ENCODE results near the gene TRIO. TPM values are rescaled to one million over a fixed set of nuclear protein-coding genes. Genes with fewer than 3 reads are reported as not detected.

The TRIO gene
- total and polyA plus RNA-seq, 2 of the 8 experiments (the other 6 are each of a cell fraction or from before 2014, with no cell fraction given) = 35.1 to 69.1 TPM

DNA sequence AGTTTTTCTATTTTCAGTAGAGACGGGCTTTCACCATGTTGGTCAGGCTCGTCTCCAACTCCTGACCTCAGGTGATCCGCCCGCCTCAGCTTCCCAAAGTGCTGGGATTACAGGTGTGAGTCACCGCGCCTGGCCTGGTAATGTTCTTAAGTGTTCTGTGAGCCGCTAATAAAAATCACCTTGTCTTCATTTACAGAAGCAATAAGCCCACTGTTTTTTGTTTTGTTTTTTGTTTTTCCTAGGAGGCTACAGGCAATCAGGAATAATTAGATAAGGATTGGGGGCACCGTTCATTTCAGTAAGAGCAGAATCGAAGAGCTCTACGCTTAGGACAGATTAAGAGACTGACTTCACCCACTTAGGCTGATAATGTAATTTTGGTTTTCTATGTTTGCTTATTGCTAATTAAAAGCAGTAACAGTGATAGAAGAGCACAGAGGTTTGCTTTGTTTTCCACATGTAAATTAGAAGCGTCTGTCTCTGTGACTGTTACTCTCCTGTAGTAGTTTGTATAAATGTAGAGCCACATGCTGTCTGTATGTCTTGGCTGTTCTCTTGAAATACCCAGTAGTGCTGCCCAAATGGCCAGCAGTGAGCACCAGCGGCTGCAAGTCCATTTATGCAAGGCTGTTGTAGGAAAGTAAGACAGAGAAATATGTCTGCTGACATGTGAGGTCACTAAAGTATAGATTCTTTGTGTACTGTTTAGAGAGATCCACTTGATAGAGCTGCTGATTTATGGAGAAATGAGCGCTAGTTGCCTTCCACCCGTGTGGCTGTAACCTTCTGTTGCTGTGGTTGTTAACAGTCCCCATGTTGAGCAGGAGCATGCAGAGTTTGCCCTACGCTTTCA, 30.5 kb downstream of the TRIO start:
- TF ChIP-seq, protein P1, sequence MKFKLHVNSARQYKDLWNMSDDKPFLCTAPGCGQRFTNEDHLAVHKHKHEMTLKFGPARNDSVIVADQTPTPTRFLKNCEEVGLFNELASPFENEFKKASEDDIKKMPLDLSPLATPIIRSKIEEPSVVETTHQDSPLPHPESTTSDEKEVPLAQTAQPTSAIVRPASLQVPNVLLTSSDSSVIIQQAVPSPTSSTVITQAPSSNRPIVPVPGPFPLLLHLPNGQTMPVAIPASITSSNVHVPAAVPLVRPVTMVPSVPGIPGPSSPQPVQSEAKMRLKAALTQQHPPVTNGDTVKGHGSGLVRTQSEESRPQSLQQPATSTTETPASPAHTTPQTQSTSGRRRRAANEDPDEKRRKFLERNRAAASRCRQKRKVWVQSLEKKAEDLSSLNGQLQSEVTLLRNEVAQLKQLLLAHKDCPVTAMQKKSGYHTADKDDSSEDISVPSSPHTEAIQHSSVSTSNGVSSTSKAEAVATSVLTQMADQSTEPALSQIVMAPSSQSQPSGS (IDR thresholded peaks at IDR 0.05; ENCODE audit: low read length) = no peak
- no peak for TF ChIP-seq BRCA1 (IDR thresholded peaks at IDR 0.05; ENCODE audit: low read depth, low read length)
- no peak for TF ChIP-seq KDM5A (IDR thresholded peaks at IDR 0.05; ENCODE audit: low read length)
- TF ChIP-seq, protein P2, sequence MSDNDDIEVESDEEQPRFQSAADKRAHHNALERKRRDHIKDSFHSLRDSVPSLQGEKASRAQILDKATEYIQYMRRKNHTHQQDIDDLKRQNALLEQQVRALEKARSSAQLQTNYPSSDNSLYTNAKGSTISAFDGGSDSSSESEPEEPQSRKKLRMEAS (IDR thresholded peaks at IDR 0.05) = no peak
- no peak for TF ChIP-seq TAF1 (IDR thresholded peaks at IDR 0.05; ENCODE audit: low read depth, low read length)
- no peak for TF ChIP-seq CREB1 (IDR thresholded peaks at IDR 0.05)
- Histone ChIP-seq H3K14ac (ENCODE audit: insufficient read length) (no peak overlapping the region), H2AFZ (ENCODE audit: low read length) (no peak overlapping the region), H2BK15ac (ENCODE audit: low read length) (no peak overlapping the region), H3K23ac (ENCODE audit: insufficient read length) (no peak overlapping the region), H3K27me3 (replicated peaks in 1 of 4; ENCODE audit: control insufficient read depth in 3 of 4, extremely low read depth in 1 of 4, insufficient read depth in 3 of 4, low read length in 3 of 4) (no peaks in the 10 kb centered on the region), H3K27ac (ENCODE audit: low read depth, low read length) (no peak overlapping the region), H3K4me2 (ENCODE audit: insufficient read depth in 1 of 2, low read depth in 2 of 2, low read length in 2 of 2) (peak overlapping the region; percentile 34 to 52; a peak in 3 of 4 replicates), H3K79me1 (ENCODE audit: low read depth, low read length) (peaks cover 18% of the 10 kb centered on the region), H3K4me1 (replicated peaks in 1 of 4; ENCODE audit: control insufficient read depth in 3 of 4, insufficient read depth in 4 of 4, low read length in 3 of 4) (peaks cover 14 to 29% (median 20%) of the 10 kb centered on the region in 4 experiments), H4K91ac (replicated peaks; ENCODE audit: insufficient read length, low read length) (peak overlapping the region; percentile 12), H3K4me3 (ENCODE audit: extremely low read depth in 1 of 4, insufficient read depth in 2 of 4, low read depth in 3 of 4, low read length in 4 of 4) (no peak overlapping the region; a peak in 1 of 8 replicates), H2BK5ac (ENCODE audit: low read depth, low read length) (no peak overlapping the region), H2BK12ac (ENCODE audit: low read depth, low read length) (no peak overlapping the region), H4K8ac (ENCODE audit: extremely low read depth, insufficient read depth, low read length) (no peak overlapping the region), H2AK5ac (ENCODE audit: low read depth, low read length) (no peak overlapping the region), H3K4ac (replicated peaks; ENCODE audit: insufficient read length, low read depth, low read length) (no peak overlapping the region), H3K36me3 (ENCODE audit: control insufficient read depth in 2 of 4, insufficient read depth in 4 of 4, low read length in 3 of 4) (no peaks in the 10 kb centered on the region), H3K79me2 (ENCODE audit: control insufficient read depth in 1 of 2, insufficient read depth in 2 of 2, low read length in 2 of 2) (peaks cover 11 to 98% of the 10 kb centered on the region in 2 experiments), H4K5ac (ENCODE audit: insufficient read length, low read depth, low read length) (no peak overlapping the region), H2BK120ac (replicated peaks; ENCODE audit: low read depth, low read length) (no peak overlapping the region), H3K9me3 (ENCODE audit: insufficient read depth in 2 of 2, low read depth in 1 of 2, low read length in 1 of 2) (no peaks in the 10 kb centered on the region), H3K23me2 (ENCODE audit: low read depth, low read length) (no peaks in the 10 kb centered on the region), H2BK20ac (ENCODE audit: low read length) (no peak overlapping the region), H3K56ac (replicated peaks; ENCODE audit: insufficient read length, low read depth, low read length) (no peak overlapping the region), H3K18ac (ENCODE audit: extremely low read depth, low read length) (0 out of 2 replicates have a peak overlapping the region, but pooled peaks have one; percentile 4), H3K9ac (replicated peaks in 1 of 4; ENCODE audit: extremely low read depth in 1 of 4, low read depth in 3 of 4, low read length in 3 of 4) (no peak overlapping the region), H4K20me1 (replicated peaks in 1 of 2; ENCODE audit: control insufficient read depth in 1 of 2, insufficient read depth in 2 of 2, low read length in 2 of 2) (peaks cover 22 to 29% of the 10 kb centered on the region in 2 experiments)
- DNase-seq (ENCODE audit: low read depth in 1 of 2, low spot score in 2 of 2) (no peak), FAIRE-seq (no peak)
- ChIA-PET POLR2A (ENCODE audit: partially characterized antibody) (interaction anchor here (0.6 to 1.2 kb wide), 2 partner anchors 31 to 172 kb away, joined by 3 read pairs; partner anchors contain the start of gene TRIO), CTCF (ENCODE audit: partially characterized antibody) (interaction anchor here (0.7 to 1.7 kb wide), 8 partner anchors 9 to 98 kb away, joined by 3 read pairs; no protein-coding TSS in a partner anchor)
- WGBS, 2 experiments (ENCODE audit: extremely low coverage in 1 of 2, insufficient coverage in 1 of 2, insufficient read length in 1 of 2, insufficient replicate concordance in 2 of 2, low coverage in 1 of 2, low lambda C conversion rate in 2 of 2, missing lambda C conversion rate in 1 of 2) = 73% methylated on average over 15 of the region's 15 CpGs; no CpG with 5 or more reads in 1 of the 2 experiments
